Measurements from ENCODE around the gene ANAPC16.

- TF ChIP-seq CTCF (IDR thresholded peaks at IDR 0.05; ENCODE audit: borderline replicate concordance, extremely low read depth, low read length, poor library complexity, severe bottlenecking) (no peak), EZH2 (IDR thresholded peaks at IDR 0.05; ENCODE audit: borderline replicate concordance, low read depth, low read length, severe bottlenecking) (no peak)
Measured at GRCh38 chr10:72244573-72245038, 28.8 kb downstream of the ANAPC16 start.

All from DND-41 (cell line).